ENCODE data around the gene GALR2.

GRCh38 chr17:76071531-76072147 lies 2.9 kb upstream of the GALR2 start:
- TF ChIP-seq ZNF70 (CRISPR knock-in tag; IDR thresholded peaks at IDR 0.05) (no peak), ARNTL (CRISPR knock-in tag; IDR thresholded peaks at IDR 0.05; ENCODE audit: borderline replicate concordance, low read depth) (no peak), CREB5 (CRISPR knock-in tag; IDR thresholded peaks at IDR 0.05; ENCODE audit: low read depth) (no peak), ZFP3 (CRISPR knock-in tag; IDR thresholded peaks at IDR 0.05) (no peak), ZNF565 (CRISPR knock-in tag; conservative IDR thresholded peaks at IDR 0.05; ENCODE audit: low read depth) (no peak), RARB (CRISPR knock-in tag; IDR thresholded peaks at IDR 0.05) (no peak), GLIS3 (CRISPR knock-in tag; IDR thresholded peaks at IDR 0.05) (no peak), ZC3H10 (CRISPR knock-in tag; IDR thresholded peaks at IDR 0.05) (no peak), ZFP30 (CRISPR knock-in tag; IDR thresholded peaks at IDR 0.05) (no peak), SNAI2 (CRISPR knock-in tag; IDR thresholded peaks at IDR 0.05) (no peak)
- TF ChIP-seq, protein P1, sequence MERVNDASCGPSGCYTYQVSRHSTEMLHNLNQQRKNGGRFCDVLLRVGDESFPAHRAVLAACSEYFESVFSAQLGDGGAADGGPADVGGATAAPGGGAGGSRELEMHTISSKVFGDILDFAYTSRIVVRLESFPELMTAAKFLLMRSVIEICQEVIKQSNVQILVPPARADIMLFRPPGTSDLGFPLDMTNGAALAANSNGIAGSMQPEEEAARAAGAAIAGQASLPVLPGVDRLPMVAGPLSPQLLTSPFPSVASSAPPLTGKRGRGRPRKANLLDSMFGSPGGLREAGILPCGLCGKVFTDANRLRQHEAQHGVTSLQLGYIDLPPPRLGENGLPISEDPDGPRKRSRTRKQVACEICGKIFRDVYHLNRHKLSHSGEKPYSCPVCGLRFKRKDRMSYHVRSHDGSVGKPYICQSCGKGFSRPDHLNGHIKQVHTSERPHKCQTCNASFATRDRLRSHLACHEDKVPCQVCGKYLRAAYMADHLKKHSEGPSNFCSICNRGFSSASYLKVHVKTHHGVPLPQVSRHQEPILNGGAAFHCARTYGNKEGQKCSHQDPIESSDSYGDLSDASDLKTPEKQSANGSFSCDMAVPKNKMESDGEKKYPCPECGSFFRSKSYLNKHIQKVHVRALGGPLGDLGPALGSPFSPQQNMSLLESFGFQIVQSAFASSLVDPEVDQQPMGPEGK (CRISPR knock-in tag; IDR thresholded peaks at IDR 0.05; ENCODE audit: borderline replicate concordance), result no peak
